HepG2 (cell line): ENCODE measurements around the gene TDRD9. TPM values are rescaled to one million over a fixed set of nuclear protein-coding genes. Genes with fewer than 3 reads are reported as not detected.

ENCODE experiments used
- ATAC-seq: fragments of 200-7000 bp; cut with Tn5 transposase; 3 replicates; pipeline ENCODE4 v1.9.1; 2020; ENCODE audit warnings: mild to moderate bottlenecking, moderate library complexity
- BruUV-seq: library from RNA; stranded (reverse); fragments of 400-500 nt; replicated peaks from 2 replicates; lab custom pipeline; 2021; lab: Mats Ljungman, UMichigan
- CTCF ChIA-PET: fragments of 300-600 bp; formaldehyde crosslinking; extraction: SDS; loops from one replicate; lab custom pipeline; 2021; ENCODE audit warnings: low total read pairs, inconsistent platforms, low intra/inter-chr PET ratio; lab: Yijun Ruan, JAX
- POLR2A ChIA-PET: fragments of 350-600 bp; sonication (Branson Sonifier 250); formaldehyde crosslinking; loops from one replicate; lab custom pipeline; 2020; ENCODE audit warnings: antibody characterized with exemption, inconsistent platforms; lab: Yijun Ruan, JAX
- DNase-seq: peaks from one replicate; pipeline ENCODE4 v3.0.0-alpha.2; 2015; ENCODE audit warnings: low spot score
- FAIRE-seq: peaks from 3 replicates; lab custom pipeline; 2011; peaks lifted over from hg19 to GRCh38; lab: Jason Lieb, UNC
- H2AFZ ChIP-seq: one replicate; pipeline ENCODE4 v1.6.1; 2011; ENCODE audit warnings: low read length, inconsistent platforms
- H3K27ac ChIP-seq: fragments of 300-600 bp; 3 replicates; pipeline ENCODE4 v1.8.0; 2011; ENCODE audit warnings: mixed run types, mild to moderate bottlenecking, mixed read lengths, low read length, inconsistent platforms; ENCODE audit not compliant: insufficient read depth; ENCODE audit errors: extremely low read length
- H3K27me3 ChIP-seq, 2 experiments: fragments of 200-600 bp in 1 of 2; 2 replicates in 1 of 2; 3 replicates in 1 of 2; pipeline versions ENCODE4 v1.6.0 to v1.8.0; 2011; ENCODE audit warnings: low read length in 2 of 2, mild to moderate bottlenecking in 2 of 2, moderate library complexity in 2 of 2, inconsistent platforms in 1 of 2; ENCODE audit not compliant: insufficient read depth in 2 of 2, control insufficient read depth in 1 of 2
- H3K36me3 ChIP-seq, 2 experiments: fragments of 200-600 bp in 1 of 2; replicated peaks in 1 of 2; 2 replicates in 1 of 2; 3 replicates in 1 of 2; pipeline versions ENCODE4 v1.5.1 to v1.8.0; 2011; ENCODE audit warnings: low read length in 2 of 2, inconsistent platforms in 1 of 2; ENCODE audit not compliant: insufficient read depth in 2 of 2, control insufficient read depth in 1 of 2
- H3K4me1 ChIP-seq: 2 replicates; pipeline ENCODE4 v1.5.1; 2012; ENCODE audit warnings: low read length, inconsistent platforms; ENCODE audit not compliant: insufficient read depth
- H3K4me2 ChIP-seq: 2 replicates; pipeline ENCODE4 v1.6.0; 2011; ENCODE audit warnings: low read depth, low read length, inconsistent platforms
- H3K4me3 ChIP-seq, 3 experiments: fragments of 200-600 bp in 1 of 3; sonication (generic), shearing (Covaris generic) in 1 of 3; replicated peaks in 1 of 3; 2 replicates each; pipeline ENCODE4 v1.5.1; 2011 to 2016; ENCODE audit warnings: low read length in 3 of 3, inconsistent platforms in 2 of 3, low read depth in 2 of 3, mild to moderate bottlenecking in 2 of 3, control low read depth in 1 of 3, mixed read lengths in 1 of 3; ENCODE audit not compliant: insufficient read depth in 1 of 3
- H3K79me2 ChIP-seq: one replicate; pipeline ENCODE4 v1.6.1; 2011; ENCODE audit warnings: low read length, inconsistent platforms; ENCODE audit not compliant: insufficient read depth
- H3K9ac ChIP-seq: 2 replicates; pipeline ENCODE4 v1.6.0; 2011; ENCODE audit warnings: mild to moderate bottlenecking, low read depth, low read length, inconsistent platforms; ENCODE audit not compliant: insufficient read depth
- H3K9me3 ChIP-seq: 2 replicates; pipeline ENCODE4 v1.5.1; 2012; ENCODE audit warnings: mild to moderate bottlenecking, low read length
- H4K20me1 ChIP-seq: 2 replicates; pipeline ENCODE4 v1.6.0; 2011; ENCODE audit warnings: inconsistent platforms, mild to moderate bottlenecking, low read length, moderate library complexity; ENCODE audit not compliant: insufficient read depth
- BHLHE40 ChIP-seq: IDR thresholded peaks from 2 replicates; pipeline ENCODE4 v1.6.1; 2011; ENCODE audit warnings: low read length, improper control_type of control experiment
- BORCS8-MEF2B ChIP-seq: sonication (generic); formaldehyde crosslinking; IDR thresholded peaks from 2 replicates; pipeline ENCODE4 v1.8.0; 2022; ENCODE audit warnings: mild to moderate bottlenecking, missing genetic modification reagents
- GLI4 ChIP-seq: sonication (generic); formaldehyde crosslinking; IDR thresholded peaks from 2 replicates; pipeline ENCODE4 v1.5.1; 2020; ENCODE audit warnings: missing genetic modification reagents, mild to moderate bottlenecking, moderate library complexity, borderline replicate concordance
- IRF2 ChIP-seq: IDR thresholded peaks from 2 replicates; pipeline ENCODE4 v1.6.1; 2018; ENCODE audit warnings: missing genetic modification reagents, missing compliant biosample characterization
- NFAT5 ChIP-seq: sonication (generic); formaldehyde crosslinking; IDR thresholded peaks from 2 replicates; pipeline ENCODE4 v1.4.0; 2020; ENCODE audit warnings: missing genetic modification reagents
- NFE2 ChIP-seq: sonication (generic); formaldehyde crosslinking; IDR thresholded peaks from 2 replicates; pipeline ENCODE4 v1.4.0; 2020; ENCODE audit warnings: missing genetic modification reagents
- NFYC ChIP-seq: IDR thresholded peaks from 2 replicates; pipeline ENCODE4 v1.6.1; 2016; ENCODE audit warnings: missing genetic modification reagents, missing compliant biosample characterization
- NR2F1 ChIP-seq, 2 experiments: fragments of 450-650 bp in 1 of 2; formaldehyde crosslinking in 1 of 2; IDR thresholded peaks; 2 replicates each; pipeline versions ENCODE4 v1.5.0 to v1.6.1; 2016 to 2020; ENCODE audit warnings: mild to moderate bottlenecking in 1 of 2, missing compliant biosample characterization in 1 of 2, missing genetic modification reagents in 1 of 2, moderate library complexity in 1 of 2
- PITX1 ChIP-seq: sonication (generic); formaldehyde crosslinking; IDR thresholded peaks from 2 replicates; pipeline ENCODE4 v1.5.1; 2020; ENCODE audit warnings: mild to moderate bottlenecking, missing genetic modification reagents
- POGZ ChIP-seq: sonication (generic); formaldehyde crosslinking; IDR thresholded peaks from 2 replicates; pipeline ENCODE4 v1.4.0; 2020; ENCODE audit warnings: mild to moderate bottlenecking, missing genetic modification reagents
- TEAD3 ChIP-seq: optimal IDR thresholded peaks from 2 replicates; pipeline ENCODE3; 2016; ENCODE audit warnings: borderline replicate concordance
- ZNF234 ChIP-seq: sonication (generic); formaldehyde crosslinking; conservative IDR thresholded peaks from 2 replicates; pipeline ENCODE4 v1.5.1; 2020; ENCODE audit warnings: mild to moderate bottlenecking, missing genetic modification reagents
- ZNF253 ChIP-seq: sonication (generic); formaldehyde crosslinking; IDR thresholded peaks from 2 replicates; pipeline ENCODE4 v1.8.0; 2022; ENCODE audit warnings: mild to moderate bottlenecking, missing genetic modification reagents, borderline replicate concordance
- ZNF510 ChIP-seq: sonication (generic); formaldehyde crosslinking; IDR thresholded peaks from 2 replicates; pipeline ENCODE4 v1.4.0; 2020; ENCODE audit warnings: low read depth, mild to moderate bottlenecking, missing genetic modification reagents
- ZNF567 ChIP-seq: sonication (generic); formaldehyde crosslinking; IDR thresholded peaks from 2 replicates; pipeline ENCODE4 v1.8.1; 2023; ENCODE audit warnings: mild to moderate bottlenecking, missing genetic modification reagents, borderline replicate concordance
- ZNF598 ChIP-seq: sonication (generic); formaldehyde crosslinking; IDR thresholded peaks from 2 replicates; pipeline ENCODE4 v1.5.1; 2020; ENCODE audit warnings: mild to moderate bottlenecking, missing genetic modification reagents, borderline replicate concordance
- ZNF670 ChIP-seq: sonication (generic); formaldehyde crosslinking; IDR thresholded peaks from 2 replicates; pipeline ENCODE4 v1.8.0; 2022; ENCODE audit warnings: mild to moderate bottlenecking, missing genetic modification reagents, borderline replicate concordance
- WGBS: methylation state at CpG from one replicate; pipeline ENCODE4 v1.1.6; 2017; ENCODE audit warnings: low lambda C conversion rate; 5-methylcytosine and 5-hydroxymethylcytosine counted together
- in situ Hi-C: cut with HindIII; loops from 2 replicates; pipeline ENCODE4 v1.10.0; 2017; ENCODE audit warnings: low pct_unique_long_range_greater_than_20kb; ENCODE audit not compliant: extremely low pct_ligation_motif_present
- intact Hi-C: fragments of 100-400 bp; cut with micrococcal nuclease; formaldehyde crosslinking; loops from one replicate; pipeline ENCODE4 v1.10.0; 2022; ENCODE audit not compliant: unreplicated experiment
- polyA plus RNA-seq, 8 experiments: library from polyadenylated mRNA; depleted of rRNA in 3 of 8; stranded (reverse) in 7 of 8; unstranded in 1 of 8; fragments of >200 nt; fragmentation: Illumina TruSeq in 4 of 8; extraction: Trizol in 4 of 8; gene quantifications; 2 replicates each; pipeline versions ENCODE4 v1.2.1 to v1.2.3, GENCODE V29; 2011 to 2016; ENCODE audit warnings: low read depth in 4 of 8, missing spikeins in 1 of 8, mixed read lengths in 1 of 8; ENCODE audit not compliant: insufficient read depth in 1 of 8
- total RNA-seq, 5 experiments: library from RNA; depleted of rRNA; stranded (reverse); fragments of >200 nt; fragmentation: Illumina TruSeq; extraction: Trizol; gene quantifications; 2 replicates each; pipeline ENCODE4 v1.2.3, GENCODE V29; 2016; ENCODE audit warnings: low read depth in 1 of 5
- TF ChIP-seq, protein P1 (sequence below): sonication (generic); formaldehyde crosslinking; IDR thresholded peaks from 2 replicates; pipeline ENCODE4 v1.4.0; 2020; ENCODE audit warnings: missing genetic modification reagents, mild to moderate bottlenecking, borderline replicate concordance

Gene TDRD9
- total and polyA plus RNA-seq, 2 of the 13 experiments (the other 11 are each of a cell fraction or from before 2014, with no cell fraction given): not detected

DNA sequence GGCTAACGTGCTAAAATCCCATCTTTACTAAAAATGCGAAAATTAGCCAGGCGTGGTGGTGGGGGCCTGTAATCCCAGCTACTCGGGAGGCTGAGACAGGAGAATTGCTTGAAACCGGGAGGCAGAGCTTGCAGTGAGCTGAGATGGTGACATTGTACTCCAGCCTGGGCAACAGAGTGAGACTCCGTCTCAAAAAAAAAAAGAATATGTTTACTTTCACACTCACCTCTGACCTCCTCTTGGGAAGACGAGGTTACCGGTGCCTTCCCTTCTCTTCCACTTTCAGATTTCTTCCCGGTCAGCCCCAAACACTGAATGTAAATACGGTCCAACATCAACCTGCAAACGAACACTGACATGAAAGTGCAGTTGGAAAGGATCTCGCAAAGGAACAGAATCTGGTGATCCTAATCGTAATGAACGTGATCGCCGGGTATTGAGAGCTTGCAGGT is 49.1 kb upstream of the TDRD9 start:
- H3K27ac ChIP-seq: peak overlapping the region; percentile 98
- WGBS: 4% methylated on average over 16 of the region's 16 CpGs
- H4K20me1 ChIP-seq: no peaks in the 10 kb centered on the region
- peak overlapping the region; percentile 94 for H3K4me2 ChIP-seq
- FAIRE-seq: peak; percentile 57
- POLR2A ChIA-PET: interaction anchor here (1.0 to 5.5 kb wide), 11 partner anchors 11 to 353 kb away, joined by 3 to 195 read pairs (median 18); partner anchors contain the start of genes PPP1R13B, XRCC3 and ZFYVE21
- H3K4me3 ChIP-seq: peak overlapping the region; percentile 54 to 78 (median 61)
- ATAC-seq: no peak
- H3K27me3 ChIP-seq: no peaks in the 10 kb centered on the region; a peak in 1 of 5 replicates
- no peaks in the 10 kb centered on the region for H3K9me3 ChIP-seq
- CTCF ChIA-PET: no interaction called here
- DNase-seq: no peak
- peaks cover 15% of the 10 kb centered on the region for H3K79me2 ChIP-seq
- intact Hi-C loops (no loop called here), in situ Hi-C loops (no loop called here)
- no TSS peak for BruUV-seq
- H3K4me1 ChIP-seq: peaks cover 58% of the 10 kb centered on the region
- peak overlapping the region; percentile 86 for H3K9ac ChIP-seq
- H2AFZ ChIP-seq: peak overlapping the region; percentile 65
- H3K36me3 ChIP-seq: peaks cover 0 to 5% of the 10 kb centered on the region in 2 experiments; a peak in 1 of 5 replicates
- peak in 1 of 2 experiments; percentile 18; a peak in 1 of 4 replicates for TF ChIP-seq NR2F1 (CRISPR knock-in tag; IDR thresholded peaks at IDR 0.05)
- TF ChIP-seq NFYC (CRISPR knock-in tag): no peak
- TF ChIP-seq NFE2 (CRISPR knock-in tag): no peak
- TF ChIP-seq, protein P1, sequence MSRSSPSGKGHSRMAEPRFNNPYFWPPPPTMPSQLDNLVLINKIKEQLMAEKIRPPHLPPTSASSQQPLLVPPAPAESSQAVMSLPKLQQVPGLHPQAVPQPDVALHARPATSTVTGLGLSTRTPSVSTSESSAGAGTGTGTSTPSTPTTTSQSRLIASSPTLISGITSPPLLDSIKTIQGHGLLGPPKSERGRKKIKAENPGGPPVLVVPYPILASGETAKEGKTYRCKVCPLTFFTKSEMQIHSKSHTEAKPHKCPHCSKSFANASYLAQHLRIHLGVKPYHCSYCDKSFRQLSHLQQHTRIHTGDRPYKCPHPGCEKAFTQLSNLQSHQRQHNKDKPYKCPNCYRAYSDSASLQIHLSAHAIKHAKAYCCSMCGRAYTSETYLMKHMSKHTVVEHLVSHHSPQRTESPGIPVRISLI (CRISPR knock-in tag): peak; percentile 83; the same call in 1 of the 2 replicates
- no peak for TF ChIP-seq BORCS8-MEF2B (CRISPR knock-in tag)
- no peak for TF ChIP-seq GLI4 (CRISPR knock-in tag)
- no peak for TF ChIP-seq PITX1 (CRISPR knock-in tag)
- TF ChIP-seq ZNF567 (CRISPR knock-in tag): no peak
- no peak for TF ChIP-seq TEAD3 (CRISPR knock-in tag)
- no peak for TF ChIP-seq ZNF253
- TF ChIP-seq ZNF510: no peak
- no peak for TF ChIP-seq IRF2 (CRISPR knock-in tag)
- TF ChIP-seq ZNF234: 0 out of 2 replicates have a peak, but pooled peaks have one; percentile 55
- TF ChIP-seq NFAT5 (CRISPR knock-in tag): no peak
- TF ChIP-seq BHLHE40: no peak
- TF ChIP-seq ZNF670 (CRISPR knock-in tag): 0 out of 2 replicates have a peak, but pooled peaks have one; percentile 36
- no peak for TF ChIP-seq POGZ (CRISPR knock-in tag)
- no peak for TF ChIP-seq ZNF598 (CRISPR knock-in tag)
